NCI-H146 treated with DMSO at 0.1 percent for 48 hours (cell line): ENCODE data around the gene TTC6.

Source experiments
- DNase-seq: peaks from one replicate; lab custom pipeline; 2025; ENCODE audit not compliant: unreplicated experiment; lab: John Stamatoyannopoulos, UW

Gene TTC6

GRCh38 chr14:37584211-37585100 is 11.0 kb upstream of the TTC6 start:
- peak; percentile 45 for DNase-seq

GRCh38 chr14:37585101-37585511 is 10.3 kb upstream of the TTC6 start:
- DNase-seq, result peak; percentile 52

DNA sequence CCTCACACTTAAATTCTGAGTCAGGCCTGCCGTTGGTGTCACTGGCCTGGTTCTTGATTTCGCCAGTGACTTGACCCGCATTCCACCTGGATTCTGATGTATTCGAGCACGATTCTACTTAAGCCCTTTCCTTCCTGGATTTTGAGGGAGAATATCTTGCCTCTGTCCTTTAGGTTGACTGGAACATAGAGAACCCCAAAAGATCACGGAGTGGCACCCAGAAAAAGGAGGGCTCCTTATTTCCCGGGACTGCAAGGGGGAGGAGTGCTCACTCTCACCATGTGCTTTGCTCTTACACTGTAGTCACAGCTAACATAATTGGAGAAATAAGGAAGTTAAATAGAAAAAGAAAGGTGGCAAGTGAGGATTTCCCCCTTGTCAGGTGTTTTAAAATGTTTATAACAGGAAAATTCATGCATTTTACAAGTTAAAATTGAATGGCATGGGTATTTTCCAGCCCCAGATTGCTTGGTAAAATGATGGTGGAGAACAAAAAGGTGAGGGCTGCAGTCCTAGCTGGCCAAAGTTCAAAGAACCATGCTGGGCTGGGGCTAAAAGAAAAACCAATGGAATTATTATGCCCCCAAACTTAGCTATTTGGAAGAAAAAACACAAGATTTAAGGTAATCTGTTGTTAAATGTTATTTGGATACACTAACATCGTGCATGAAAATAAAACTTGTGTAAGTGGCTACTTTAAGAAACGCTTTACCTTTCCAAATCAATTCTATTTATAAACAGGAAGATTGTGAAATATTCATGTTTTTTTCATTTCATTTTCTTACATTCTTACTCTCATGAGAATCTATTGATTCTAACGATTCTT is 9.2 kb upstream of the TTC6 start:
- no peak for DNase-seq

DNA sequence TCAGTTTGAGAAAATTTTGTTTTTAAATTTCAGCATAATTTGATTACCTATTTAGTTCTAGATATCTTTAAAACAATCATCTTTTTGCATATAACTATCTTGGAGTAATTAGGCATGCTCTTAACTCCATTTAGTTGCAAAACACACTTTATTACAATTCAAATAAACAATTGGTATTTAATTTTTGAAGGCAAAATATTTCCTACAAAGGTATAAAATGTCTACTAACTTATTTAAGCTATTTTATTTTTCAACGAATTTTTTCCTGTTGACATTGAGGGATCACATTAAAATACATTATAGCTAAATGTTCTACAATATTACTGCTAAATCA is 8.7 kb upstream of the TTC6 start:
- DNase-seq, result no peak

DNA sequence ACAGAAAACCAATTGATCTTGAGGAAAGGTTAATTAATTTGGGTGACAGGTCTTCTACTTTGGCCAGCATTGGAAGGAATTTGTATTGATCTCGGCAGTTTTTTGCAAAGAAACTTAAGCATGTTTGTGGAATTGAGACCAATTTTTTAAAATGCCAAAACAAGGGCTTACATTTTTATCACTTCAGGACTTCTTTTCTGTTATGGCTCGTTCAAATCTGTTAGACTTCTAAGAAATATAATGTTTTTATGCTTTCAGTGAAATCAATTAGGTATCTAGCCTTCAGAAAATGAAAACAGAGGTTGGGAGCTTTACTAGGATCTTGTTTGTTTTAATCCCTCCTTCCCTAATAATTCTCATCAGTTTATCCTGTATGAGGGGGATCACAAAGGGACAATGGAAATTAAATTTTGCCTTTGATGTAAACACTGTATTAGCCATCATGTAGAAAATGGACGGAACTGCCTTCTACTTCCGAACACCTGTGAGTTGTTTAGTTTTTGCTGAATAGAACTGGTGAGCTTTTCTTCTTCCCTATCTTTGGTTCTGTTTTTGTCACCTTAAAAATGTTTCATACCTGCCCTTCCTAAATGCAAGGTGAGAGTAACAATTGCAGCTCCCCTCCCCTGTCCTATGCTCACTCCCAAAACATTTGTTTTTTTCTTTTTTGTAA is 8.2 kb upstream of the TTC6 start:
- DNase-seq, result peak; percentile 34

DNA sequence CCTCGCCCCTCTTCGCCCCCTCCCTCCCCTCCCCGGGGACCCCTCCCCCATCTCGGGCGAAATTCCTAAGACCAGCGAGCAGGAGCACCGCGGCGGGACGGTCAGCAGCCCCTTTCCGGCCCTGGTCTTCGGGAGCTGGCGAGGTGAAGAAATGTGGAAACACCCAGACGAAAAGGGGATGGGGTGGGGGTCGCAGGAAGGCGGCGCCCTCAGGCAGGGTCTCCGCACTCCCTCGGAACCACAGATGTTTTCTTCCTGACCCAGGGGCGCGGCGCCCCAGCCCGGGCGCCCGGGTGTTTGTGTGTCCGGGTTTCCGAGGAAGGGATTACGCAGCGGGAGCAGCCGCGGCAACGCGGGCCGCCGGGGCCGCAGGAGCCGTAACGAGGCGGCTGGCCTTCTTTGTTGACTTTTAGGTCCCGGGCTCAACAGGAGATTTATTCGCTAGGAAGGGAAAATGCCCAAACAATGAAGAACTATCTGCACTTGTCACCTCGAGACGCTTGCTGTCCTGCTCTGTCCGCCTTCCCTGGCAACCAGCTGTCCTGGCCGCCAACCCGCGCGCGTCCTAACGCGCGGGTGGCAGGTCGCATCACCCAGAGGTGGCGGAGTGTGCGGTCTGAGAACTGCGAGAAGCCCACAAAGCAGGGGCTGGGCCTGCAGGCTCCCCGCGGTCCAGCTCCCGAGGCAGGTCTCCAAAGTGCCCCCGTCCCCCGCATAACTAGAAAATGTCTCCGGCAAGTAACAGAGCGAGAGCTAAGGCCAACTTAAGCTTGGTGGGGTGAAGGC is 7.4 kb upstream of the TTC6 start:
- peak; percentile 31 for DNase-seq

DNA sequence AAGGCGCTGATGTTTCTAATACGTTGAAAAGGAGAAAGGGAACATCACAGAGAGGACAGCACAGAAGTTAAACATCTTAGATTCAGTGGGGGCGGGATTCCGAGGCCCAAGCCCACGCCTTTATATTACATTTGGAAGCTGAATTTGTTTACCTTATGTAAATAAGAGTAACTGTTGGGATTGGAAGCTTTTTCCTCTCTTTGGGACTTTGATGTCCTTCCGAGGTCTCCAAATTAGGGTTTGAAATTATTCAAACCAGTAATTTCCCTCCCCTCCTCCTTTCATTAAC is 6.8 kb upstream of the TTC6 start:
- DNase-seq, result peak; percentile 42

- peak; percentile 47 for DNase-seq
Observed at GRCh38 chr14:37588956-37589714, 6.3 kb upstream of the TTC6 start.

DNA sequence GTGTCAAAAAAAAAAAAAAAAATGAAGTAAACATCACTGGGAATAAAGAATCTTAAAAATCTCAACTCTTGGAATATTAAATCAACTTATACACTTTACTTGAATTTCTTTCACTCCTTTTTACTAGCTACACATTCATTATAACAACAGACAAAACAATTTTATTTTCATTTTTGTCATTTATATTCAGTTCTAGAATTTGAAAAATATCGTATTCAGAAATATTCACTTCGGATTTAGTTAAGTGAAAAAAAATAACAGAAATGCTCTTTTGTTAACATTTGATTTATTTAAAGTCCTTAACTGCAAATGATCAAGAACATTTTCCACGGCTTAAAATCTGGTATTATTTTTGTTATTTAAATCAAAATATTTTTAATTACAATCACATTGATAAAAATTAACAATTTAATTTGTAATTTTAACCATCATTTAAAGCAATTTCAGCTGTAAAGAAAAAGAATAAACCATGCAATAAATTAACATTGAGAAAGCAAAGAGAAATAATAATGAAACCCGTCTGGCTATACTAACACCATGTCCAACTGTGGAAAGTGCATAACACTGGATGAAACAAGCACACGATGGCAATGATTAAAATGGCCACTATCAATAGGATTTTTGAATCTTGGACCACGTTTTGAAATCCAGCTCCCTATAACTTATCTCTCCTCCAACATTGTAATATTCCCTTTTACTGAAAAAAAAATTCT is 5.6 kb upstream of the TTC6 start:
- peak; percentile 7 for DNase-seq

- DNase-seq, result peak; percentile 11
Observed at GRCh38 chr14:37590428-37591139, 4.8 kb upstream of the TTC6 start.

GRCh38 chr14:37591311-37591940 is 4.0 kb upstream of the TTC6 start:
- peak; percentile 31 for DNase-seq

GRCh38 chr14:37591941-37592481 is 3.4 kb upstream of the TTC6 start:
- DNase-seq, result peak; percentile 25

DNA sequence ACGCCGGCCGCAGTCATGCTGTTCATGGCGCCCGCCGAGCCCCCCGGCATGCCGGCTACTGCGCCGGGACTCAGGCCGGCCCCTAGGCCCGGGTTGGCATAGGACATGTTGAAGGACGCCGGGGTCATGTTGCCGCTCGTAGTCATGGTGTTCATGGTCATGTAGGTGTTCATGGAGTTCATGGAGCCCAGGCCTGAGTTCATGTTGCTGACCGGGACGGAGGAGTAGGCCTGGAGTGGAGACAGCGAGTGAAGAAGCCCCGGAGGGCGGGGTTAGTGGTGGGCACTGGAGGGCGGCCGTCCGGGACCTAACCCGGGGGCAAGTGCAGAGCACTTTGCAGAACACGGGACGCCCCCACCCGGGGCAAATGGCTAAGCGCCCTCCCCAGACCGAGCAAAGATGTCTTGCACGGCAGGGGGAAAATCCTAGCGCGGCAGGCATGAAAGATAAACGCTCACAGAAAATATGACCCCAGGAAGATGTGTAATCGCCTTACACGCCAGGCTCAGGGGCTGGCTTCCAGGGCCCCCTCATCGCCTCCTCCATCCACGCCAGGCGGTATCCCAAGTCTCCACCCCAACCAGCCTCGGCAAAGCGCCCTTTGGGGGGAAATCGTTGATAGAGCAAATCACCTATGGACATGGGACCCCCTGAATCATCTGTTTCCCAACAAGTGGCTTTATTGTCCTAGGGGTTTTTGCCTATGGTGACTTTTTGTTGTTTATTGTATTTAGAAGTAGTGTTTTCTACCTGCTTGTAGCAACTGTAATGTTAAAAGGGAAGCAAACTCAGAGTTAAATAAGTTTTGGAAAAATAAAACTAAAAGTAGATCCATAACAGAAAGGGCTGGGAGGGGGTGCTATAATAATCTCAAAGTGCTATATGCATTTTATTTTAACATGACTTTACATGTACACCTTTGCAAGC is 2.7 kb upstream of the TTC6 start:
- peak; percentile 33 for DNase-seq

GRCh38 chr14:37593511-37594237 is 1.8 kb upstream of the TTC6 start:
- DNase-seq, result no peak

DNA sequence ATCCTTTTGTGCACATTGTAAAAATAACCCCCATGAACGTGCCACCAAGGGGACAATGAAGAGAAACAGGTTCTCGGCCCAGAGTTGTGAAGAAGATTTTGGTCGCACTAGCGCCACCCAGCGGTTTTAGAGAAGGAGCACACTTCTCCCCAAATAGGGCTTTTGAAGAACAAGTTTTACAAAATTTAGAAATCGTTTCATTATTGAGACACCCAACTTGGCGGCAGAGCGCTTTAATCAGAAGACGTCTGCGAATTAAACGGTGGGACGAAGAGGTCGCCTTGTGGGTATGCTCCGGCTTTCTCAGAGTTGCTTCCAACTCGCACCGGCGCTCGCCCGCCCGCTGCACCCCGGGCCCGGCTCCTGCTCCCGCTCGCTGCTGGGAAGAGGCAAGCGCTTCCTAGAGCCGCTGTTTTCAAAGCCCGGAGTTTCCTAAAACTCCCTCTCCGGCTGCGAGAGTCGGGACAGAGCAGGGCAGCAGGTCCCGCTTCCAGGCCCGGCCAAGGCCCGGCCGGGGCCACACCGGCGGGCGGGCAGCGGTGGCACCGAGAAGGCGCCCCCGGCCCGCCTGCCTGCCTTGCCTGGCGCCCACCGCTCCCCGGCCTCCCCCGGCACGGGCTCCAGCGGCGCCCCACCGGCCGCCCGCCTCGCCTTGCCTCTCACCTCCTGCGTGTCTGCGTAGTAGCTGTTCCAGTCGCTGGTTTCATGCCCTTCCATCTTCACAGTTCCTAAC is 1.0 kb upstream of the TTC6 start:
- DNase-seq, result peak; percentile 73
